Measurements from ENCODE around the gene TCP11.

TCP11 gene

GRCh38 chr6:35089935-35090505, 51.1 kb downstream of the TCP11 start:
- H3K27me3 ChIP-seq (ENCODE audit: control insufficient read depth in 3 of 3, insufficient read depth in 3 of 3, low read depth in 1 of 3, low read length in 3 of 3), result no peaks in the 10 kb centered on the region
- no peak overlapping the region for H3K14ac ChIP-seq (ENCODE audit: low read length)

GRCh38 chr6:35089216-35089934, 51.8 kb downstream of the TCP11 start:
- Histone ChIP-seq H2AK5ac (ENCODE audit: low read depth, low read length) (no peak overlapping the region), H3K27ac (replicated peaks; ENCODE audit: low read length) (no peak overlapping the region), H4K8ac (ENCODE audit: low read depth, low read length) (no peak overlapping the region), H3K23ac (ENCODE audit: low read depth, low read length, poor library complexity) (no peak overlapping the region), H3K18ac (ENCODE audit: low read length) (no peak overlapping the region), H3K4ac (ENCODE audit: low read length) (no peak overlapping the region), H3K4me1 (ENCODE audit: control insufficient read depth in 2 of 2, insufficient read depth in 1 of 2, low read depth in 1 of 2, low read length in 2 of 2) (peaks cover 0 to 3% of the 10 kb centered on the region in 2 donors), H2BK120ac (ENCODE audit: low read depth, low read length) (no peak overlapping the region), H2AFZ (ENCODE audit: low read length) (no peak overlapping the region), H3K4me2 (ENCODE audit: insufficient read depth, low read length, poor library complexity, severe bottlenecking) (no peak overlapping the region), H3K27me3 (ENCODE audit: control insufficient read depth in 3 of 3, insufficient read depth in 3 of 3, low read depth in 1 of 3, low read length in 3 of 3) (no peaks in the 10 kb centered on the region), H2BK12ac (ENCODE audit: low read length) (no peak overlapping the region), H3K36me3 (replicated peaks in 1 of 2; ENCODE audit: control insufficient read depth in 2 of 2, insufficient read depth in 2 of 2, low read length in 2 of 2) (peaks cover 9 to 47% of the 10 kb centered on the region in 2 donors), H3K14ac (ENCODE audit: low read length) (no peak overlapping the region), H3K9me3 (replicated peaks in 1 of 2; ENCODE audit: control insufficient read depth in 2 of 2, insufficient read depth in 1 of 2, low read depth in 1 of 2, low read length in 2 of 2) (no peaks in the 10 kb centered on the region), H3K4me3 (ENCODE audit: low read length in 2 of 2) (no peak overlapping the region), H2BK15ac (ENCODE audit: low read length) (no peak overlapping the region), H3K9ac (ENCODE audit: low read depth, low read length, poor library complexity) (no peak overlapping the region), H3K79me1 (ENCODE audit: low read depth, low read length) (no peaks in the 10 kb centered on the region), H4K91ac (ENCODE audit: low read depth, low read length, poor library complexity) (no peak overlapping the region), H2BK5ac (ENCODE audit: low read length) (no peak overlapping the region)
- WGBS, 2 donors (ENCODE audit: extremely low coverage in 2 of 2, insufficient read length in 2 of 2, insufficient replicate concordance in 1 of 2), result no CpG with 5 or more reads among the region's 19 CpGs
- DNase-seq (ENCODE audit: low spot score), result no peak

More at GRCh38 chr6:35089935-35090505, 51.1 kb downstream of the TCP11 start:
- Histone ChIP-seq H3K9me3 (replicated peaks in 1 of 2; ENCODE audit: control insufficient read depth in 2 of 2, insufficient read depth in 1 of 2, low read depth in 1 of 2, low read length in 2 of 2) (no peaks in the 10 kb centered on the region), H3K23ac (ENCODE audit: low read depth, low read length, poor library complexity) (no peak overlapping the region), H4K91ac (ENCODE audit: low read depth, low read length, poor library complexity) (no peak overlapping the region), H3K9ac (ENCODE audit: low read depth, low read length, poor library complexity) (no peak overlapping the region), H2AK5ac (ENCODE audit: low read depth, low read length) (peak overlapping the region; percentile 20), H3K4me1 (ENCODE audit: control insufficient read depth in 2 of 2, insufficient read depth in 1 of 2, low read depth in 1 of 2, low read length in 2 of 2) (peaks cover 0 to 3% of the 10 kb centered on the region in 2 donors), H2BK12ac (ENCODE audit: low read length) (no peak overlapping the region), H2BK5ac (ENCODE audit: low read length) (no peak overlapping the region), H3K36me3 (replicated peaks in 1 of 2; ENCODE audit: control insufficient read depth in 2 of 2, insufficient read depth in 2 of 2, low read length in 2 of 2) (peaks cover 9 to 40% of the 10 kb centered on the region in 2 donors), H3K18ac (ENCODE audit: low read length) (no peak overlapping the region), H3K4me2 (ENCODE audit: insufficient read depth, low read length, poor library complexity, severe bottlenecking) (no peak overlapping the region), H4K8ac (ENCODE audit: low read depth, low read length) (no peak overlapping the region), H3K79me1 (ENCODE audit: low read depth, low read length) (no peaks in the 10 kb centered on the region), H2BK15ac (ENCODE audit: low read length) (no peak overlapping the region), H2BK120ac (ENCODE audit: low read depth, low read length) (no peak overlapping the region), H3K4ac (ENCODE audit: low read length) (no peak overlapping the region), H3K27ac (replicated peaks; ENCODE audit: low read length) (no peak overlapping the region), H3K4me3 (ENCODE audit: low read length in 2 of 2) (no peak overlapping the region), H2AFZ (ENCODE audit: low read length) (no peak overlapping the region)
- no peak for DNase-seq (ENCODE audit: low spot score)
- no CpG with 5 or more reads among the region's 15 CpGs for WGBS, 2 donors (ENCODE audit: extremely low coverage in 2 of 2, insufficient read length in 2 of 2, insufficient replicate concordance in 1 of 2)

- WGBS, 2 donors (ENCODE audit: extremely low coverage in 2 of 2, insufficient read length in 2 of 2, insufficient replicate concordance in 1 of 2), result no CpG with 5 or more reads among the region's 24 CpGs
- Histone ChIP-seq H2BK12ac (ENCODE audit: low read length) (no peak overlapping the region), H3K36me3 (replicated peaks in 1 of 2; ENCODE audit: control insufficient read depth in 2 of 2, insufficient read depth in 2 of 2, low read length in 2 of 2) (peaks cover 10 to 52% of the 10 kb centered on the region in 2 donors), H2AK5ac (ENCODE audit: low read depth, low read length) (no peak overlapping the region), H2BK15ac (ENCODE audit: low read length) (no peak overlapping the region), H4K8ac (ENCODE audit: low read depth, low read length) (no peak overlapping the region), H3K79me1 (ENCODE audit: low read depth, low read length) (no peaks in the 10 kb centered on the region), H3K9me3 (replicated peaks in 1 of 2; ENCODE audit: control insufficient read depth in 2 of 2, insufficient read depth in 1 of 2, low read depth in 1 of 2, low read length in 2 of 2) (no peaks in the 10 kb centered on the region), H4K91ac (ENCODE audit: low read depth, low read length, poor library complexity) (no peak overlapping the region), H3K4me1 (ENCODE audit: control insufficient read depth in 2 of 2, insufficient read depth in 1 of 2, low read depth in 1 of 2, low read length in 2 of 2) (peaks cover 0 to 2% of the 10 kb centered on the region in 2 donors), H3K27me3 (ENCODE audit: control insufficient read depth in 3 of 3, insufficient read depth in 3 of 3, low read depth in 1 of 3, low read length in 3 of 3) (no peaks in the 10 kb centered on the region), H3K9ac (ENCODE audit: low read depth, low read length, poor library complexity) (no peak overlapping the region), H3K23ac (ENCODE audit: low read depth, low read length, poor library complexity) (peak overlapping the region; percentile 18), H3K27ac (replicated peaks; ENCODE audit: low read length) (no peak overlapping the region), H3K18ac (ENCODE audit: low read length) (no peak overlapping the region), H2BK5ac (ENCODE audit: low read length) (no peak overlapping the region), H3K4me3 (ENCODE audit: low read length in 2 of 2) (no peak overlapping the region), H3K4me2 (ENCODE audit: insufficient read depth, low read length, poor library complexity, severe bottlenecking) (no peak overlapping the region), H3K4ac (ENCODE audit: low read length) (no peak overlapping the region), H3K14ac (ENCODE audit: low read length) (no peak overlapping the region), H2BK120ac (ENCODE audit: low read depth, low read length) (no peak overlapping the region), H2AFZ (ENCODE audit: low read length) (no peak overlapping the region)
- DNase-seq (ENCODE audit: low spot score), result no peak
These were observed 52.6 kb downstream of the TCP11 start for GRCh38 chr6:35088281-35089215.
